K562 (cell line): ENCODE results near the gene AQP11. TPM values are rescaled to one million over a fixed set of nuclear protein-coding genes. Genes with fewer than 3 reads are reported as not detected.

Experiments
- CBFA2T2 ChIP-seq: fragments of 450-650 bp; conservative IDR thresholded peaks from 2 replicates; pipeline ENCODE4 v1.6.1; 2017; ENCODE audit warnings: mild to moderate bottlenecking
- DACH1 ChIP-seq: fragments of 450-650 bp; IDR thresholded peaks from 2 replicates; pipeline ENCODE4 v1.6.1; 2018; ENCODE audit not compliant: partially characterized antibody
- DPF2 ChIP-seq: fragments of 450-650 bp; IDR thresholded peaks from 2 replicates; pipeline ENCODE4 v1.6.1; 2016
- POLR2AphosphoS5 ChIP-seq: IDR thresholded peaks from 2 replicates; pipeline ENCODE4 v1.6.1; 2011; ENCODE audit warnings: mild to moderate bottlenecking, low read depth, low read length, moderate library complexity; ENCODE audit not compliant: control insufficient read depth, insufficient read depth
- polyA plus RNA-seq, 8 experiments: library from polyadenylated mRNA; depleted of rRNA in 4 of 8; stranded (reverse) in 5 of 8; unstranded in 3 of 8; fragments of >200 nt; fragmentation: Nextera tagmentation in 2 of 8; fragmentation: Illumina TruSeq in 1 of 8; extraction: Ambion mirVana in 2 of 8; extraction: Trizol in 1 of 8; gene quantifications; 2 replicates each; pipeline versions ENCODE4 v1.2.1 to v1.2.3, GENCODE V29; 2011 to 2014; ENCODE audit warnings: inconsistent platforms in 1 of 8, missing spikeins in 1 of 8
- small RNA-seq: library from RNA; depleted of rRNA; stranded (forward); fragments of <200 nt; gene quantifications from one replicate; pipeline ENCODE3, GENCODE V24; 2014
- total RNA-seq, 7 experiments: library from RNA; depleted of rRNA in 6 of 7; stranded (reverse); fragments of >200 nt in 6 of 7; fragmentation: Illumina TruSeq in 2 of 7; extraction: Trizol in 2 of 7; gene quantifications; 2 replicates each; pipeline versions ENCODE4 v1.2.1 to v1.2.3, GENCODE V29; 2011 to 2021; ENCODE audit warnings: low replicate concordance in 1 of 7

The AQP11 gene
- total and polyA plus RNA-seq, 9 of the 15 experiments (the other 6 are each of a cell fraction or from before 2014, with no cell fraction given): 0.09 to 1.0 (median 0.36) TPM

DNA sequence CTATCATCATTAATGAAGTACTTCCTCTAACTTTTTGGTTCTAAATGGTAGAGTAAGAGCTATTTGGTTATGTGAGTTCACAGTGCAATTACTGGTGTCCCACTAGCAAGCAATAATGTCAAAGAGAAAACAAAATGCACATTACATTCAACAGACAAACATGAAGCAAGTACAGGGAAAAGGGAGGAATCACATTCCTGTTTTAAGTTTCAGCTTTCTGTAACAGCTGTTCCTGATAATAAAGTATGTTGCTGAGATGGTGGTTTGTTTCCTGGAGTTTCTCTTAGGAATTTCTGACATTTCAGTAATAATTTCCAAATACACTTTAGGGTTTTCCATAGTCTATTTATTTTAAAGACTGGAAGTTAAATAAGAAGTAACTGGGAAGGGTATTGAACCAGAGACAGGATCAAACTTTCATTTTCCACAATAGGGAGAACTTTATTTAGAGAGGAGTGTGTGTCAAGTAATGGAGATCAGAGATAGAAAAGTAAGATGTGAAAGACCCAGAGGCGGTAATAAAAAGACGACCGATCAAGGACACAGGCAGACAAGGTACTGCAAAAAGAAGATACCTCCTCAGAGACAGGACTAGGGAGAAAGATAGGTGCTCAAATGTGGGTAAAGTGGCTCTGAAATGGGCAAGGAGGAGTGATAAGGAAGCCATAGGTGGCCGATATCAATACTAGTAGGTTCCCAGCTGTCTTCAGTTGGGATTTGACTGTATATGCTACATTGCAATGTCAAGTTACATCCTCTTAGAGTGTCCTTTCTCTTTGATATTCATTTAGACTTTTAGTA lies 68.7 kb downstream of the AQP11 start (continued):
- peak; percentile 73 for TF ChIP-seq DACH1
- peak; percentile 53; the same call in 1 of the 2 replicates for TF ChIP-seq DPF2
- TF ChIP-seq POLR2AphosphoS5: peak; percentile 46; the same call in 1 of the 2 replicates
- peak; percentile 71 for TF ChIP-seq CBFA2T2

Small RNAs within 50 kb of the gene (small RNA-seq; reads per million reads assigned to genes)
- gene RNU7-59P: not detected

Other genes starting within 250 kb of the AQP11 start
- gene PAK1, start 115.9 kb upstream of the AQP11 start, total RNA-seq (2014; rRNA removed): 2.0 and 2.9 TPM in 2 replicates
- gene PAK1, start 115.9 kb upstream of the AQP11 start, total RNA-seq (2014; rRNA removed; fragmentation: Illumina TruSeq; extraction: Trizol): 1.1 and 1.9 TPM in 2 replicates
- gene PAK1, start 115.9 kb upstream of the AQP11 start, total RNA-seq (2015; rRNA removed; fragmentation: Illumina TruSeq; extraction: Trizol): 2.1 and 2.4 TPM in 2 replicates
- gene PAK1, start 115.9 kb upstream of the AQP11 start, total RNA-seq (2021): 1.9 TPM in 2 replicates
- gene PAK1, start 115.9 kb upstream of the AQP11 start, polyA plus RNA-seq (2011; rRNA removed): 10.3 and 11.7 TPM in 2 replicates
- 1.7 TPM in 2 replicates for gene PAK1, start 115.9 kb upstream of the AQP11 start, polyA plus RNA-seq (2014; fragmentation: Illumina TruSeq; extraction: Trizol)
- under 1 TPM; 0.52 to 0.80 TPM for gene PAK1, start 115.9 kb upstream of the AQP11 start, polyA plus RNA-seq (2014; fragmentation: Nextera tagmentation; extraction: Ambion mirVana)
- gene PAK1, start 115.9 kb upstream of the AQP11 start, polyA plus RNA-seq (2014; rRNA removed): 1.9 and 2.2 TPM in 2 replicates
- gene CLNS1A, start 47.8 kb downstream of the AQP11 start, total RNA-seq (2014; rRNA removed): 307 and 311 TPM in 2 replicates
- 389 and 460 TPM in 2 replicates for gene CLNS1A, start 47.8 kb downstream of the AQP11 start, total RNA-seq (2014; rRNA removed; fragmentation: Illumina TruSeq; extraction: Trizol)
- gene CLNS1A, start 47.8 kb downstream of the AQP11 start, total RNA-seq (2015; rRNA removed; fragmentation: Illumina TruSeq; extraction: Trizol): 326 and 345 TPM in 2 replicates
- gene CLNS1A, start 47.8 kb downstream of the AQP11 start, total RNA-seq (2021): 225 and 234 TPM in 2 replicates
- 334 and 472 TPM in 2 replicates for gene CLNS1A, start 47.8 kb downstream of the AQP11 start, polyA plus RNA-seq (2011; rRNA removed)
- 420 and 442 TPM in 2 replicates for gene CLNS1A, start 47.8 kb downstream of the AQP11 start, polyA plus RNA-seq (2014; fragmentation: Illumina TruSeq; extraction: Trizol)
- 100 to 1,000 TPM; 146 to 164 TPM for gene CLNS1A, start 47.8 kb downstream of the AQP11 start, polyA plus RNA-seq (2014; fragmentation: Nextera tagmentation; extraction: Ambion mirVana)
- 397 and 427 TPM in 2 replicates for gene CLNS1A, start 47.8 kb downstream of the AQP11 start, polyA plus RNA-seq (2014; rRNA removed)
- 34.7 and 45.5 TPM in 2 replicates for gene RSF1, start 230.8 kb downstream of the AQP11 start, total RNA-seq (2014; rRNA removed)
- 43.0 and 52.8 TPM in 2 replicates for gene RSF1, start 230.8 kb downstream of the AQP11 start, total RNA-seq (2014; rRNA removed; fragmentation: Illumina TruSeq; extraction: Trizol)
- 34.5 and 42.8 TPM in 2 replicates for gene RSF1, start 230.8 kb downstream of the AQP11 start, total RNA-seq (2015; rRNA removed; fragmentation: Illumina TruSeq; extraction: Trizol)
- 37.3 and 53.1 TPM in 2 replicates for gene RSF1, start 230.8 kb downstream of the AQP11 start, total RNA-seq (2021)
- 25.2 and 26.3 TPM in 2 replicates for gene RSF1, start 230.8 kb downstream of the AQP11 start, polyA plus RNA-seq (2011; rRNA removed)
- gene RSF1, start 230.8 kb downstream of the AQP11 start, polyA plus RNA-seq (2014; fragmentation: Illumina TruSeq; extraction: Trizol): 59.2 and 63.6 TPM in 2 replicates
- gene RSF1, start 230.8 kb downstream of the AQP11 start, polyA plus RNA-seq (2014; fragmentation: Nextera tagmentation; extraction: Ambion mirVana): 10 to 100 TPM in 1 of 2 experiments, 1 to 10 TPM in 1; 9.7 to 14.4 TPM
- 24.1 and 33.0 TPM in 2 replicates for gene RSF1, start 230.8 kb downstream of the AQP11 start, polyA plus RNA-seq (2014; rRNA removed)
- gene AAMDC, start 231.2 kb downstream of the AQP11 start, total RNA-seq (2014; rRNA removed): 12.4 and 13.7 TPM in 2 replicates
- gene AAMDC, start 231.2 kb downstream of the AQP11 start, total RNA-seq (2014; rRNA removed; fragmentation: Illumina TruSeq; extraction: Trizol): 16.7 and 18.4 TPM in 2 replicates
- gene AAMDC, start 231.2 kb downstream of the AQP11 start, total RNA-seq (2015; rRNA removed; fragmentation: Illumina TruSeq; extraction: Trizol): 13.8 and 14.5 TPM in 2 replicates
- gene AAMDC, start 231.2 kb downstream of the AQP11 start, total RNA-seq (2021): 10.4 and 10.6 TPM in 2 replicates
- 14.3 and 15.6 TPM in 2 replicates for gene AAMDC, start 231.2 kb downstream of the AQP11 start, polyA plus RNA-seq (2011; rRNA removed)
- 10.8 and 13.9 TPM in 2 replicates for gene AAMDC, start 231.2 kb downstream of the AQP11 start, polyA plus RNA-seq (2014; fragmentation: Illumina TruSeq; extraction: Trizol)
- 10 to 100 TPM; 37.5 to 40.6 TPM for gene AAMDC, start 231.2 kb downstream of the AQP11 start, polyA plus RNA-seq (2014; fragmentation: Nextera tagmentation; extraction: Ambion mirVana)
- 11.9 and 17.0 TPM in 2 replicates for gene AAMDC, start 231.2 kb downstream of the AQP11 start, polyA plus RNA-seq (2014; rRNA removed)